ENCODE results near the gene EEF2K.

The EEF2K gene

DNA sequence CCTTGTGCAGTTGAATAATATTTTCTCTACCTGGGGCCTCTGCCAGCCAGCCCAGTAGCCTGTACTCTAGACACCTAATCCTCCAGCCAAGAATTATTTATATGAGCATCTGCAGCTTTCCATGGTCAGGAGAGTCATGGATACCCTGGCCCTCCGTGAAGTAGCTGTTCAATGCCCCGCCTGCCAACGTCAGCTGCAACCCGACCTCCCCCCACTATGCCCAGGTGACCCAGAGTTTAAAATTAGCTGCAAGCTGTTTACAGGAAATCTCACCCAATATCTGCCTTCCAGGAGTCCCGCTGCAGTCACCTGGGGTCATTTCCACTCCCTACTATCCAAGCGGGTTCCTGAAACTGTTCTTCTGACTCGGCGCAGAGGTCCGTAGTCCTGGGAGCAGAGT lies 31.4 kb upstream of the EEF2K start:
- Histone ChIP-seq H3K4me3 (ENCODE audit: low read depth, low read length) (no peak overlapping the region), H3K9ac (no peak overlapping the region), H3K36me3 (ENCODE audit: control insufficient read depth, insufficient read depth, low read length) (no peaks in the 10 kb centered on the region), H3K27ac (no peak overlapping the region), H3K27me3 (ENCODE audit: control insufficient read depth, insufficient read depth, low read length) (no peaks in the 10 kb centered on the region), H3K9me3 (ENCODE audit: control insufficient read depth, low read length) (no peaks in the 10 kb centered on the region), H3K4me1 (no peaks in the 10 kb centered on the region), H2AFZ (peak overlapping the region; percentile 84), H3K79me2 (no peaks in the 10 kb centered on the region), H3K4me2 (ENCODE audit: low read length) (no peak overlapping the region)
- TF ChIP-seq, protein P1, sequence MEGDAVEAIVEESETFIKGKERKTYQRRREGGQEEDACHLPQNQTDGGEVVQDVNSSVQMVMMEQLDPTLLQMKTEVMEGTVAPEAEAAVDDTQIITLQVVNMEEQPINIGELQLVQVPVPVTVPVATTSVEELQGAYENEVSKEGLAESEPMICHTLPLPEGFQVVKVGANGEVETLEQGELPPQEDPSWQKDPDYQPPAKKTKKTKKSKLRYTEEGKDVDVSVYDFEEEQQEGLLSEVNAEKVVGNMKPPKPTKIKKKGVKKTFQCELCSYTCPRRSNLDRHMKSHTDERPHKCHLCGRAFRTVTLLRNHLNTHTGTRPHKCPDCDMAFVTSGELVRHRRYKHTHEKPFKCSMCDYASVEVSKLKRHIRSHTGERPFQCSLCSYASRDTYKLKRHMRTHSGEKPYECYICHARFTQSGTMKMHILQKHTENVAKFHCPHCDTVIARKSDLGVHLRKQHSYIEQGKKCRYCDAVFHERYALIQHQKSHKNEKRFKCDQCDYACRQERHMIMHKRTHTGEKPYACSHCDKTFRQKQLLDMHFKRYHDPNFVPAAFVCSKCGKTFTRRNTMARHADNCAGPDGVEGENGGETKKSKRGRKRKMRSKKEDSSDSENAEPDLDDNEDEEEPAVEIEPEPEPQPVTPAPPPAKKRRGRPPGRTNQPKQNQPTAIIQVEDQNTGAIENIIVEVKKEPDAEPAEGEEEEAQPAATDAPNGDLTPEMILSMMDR (IDR thresholded peaks at IDR 0.05): no peak

DNA sequence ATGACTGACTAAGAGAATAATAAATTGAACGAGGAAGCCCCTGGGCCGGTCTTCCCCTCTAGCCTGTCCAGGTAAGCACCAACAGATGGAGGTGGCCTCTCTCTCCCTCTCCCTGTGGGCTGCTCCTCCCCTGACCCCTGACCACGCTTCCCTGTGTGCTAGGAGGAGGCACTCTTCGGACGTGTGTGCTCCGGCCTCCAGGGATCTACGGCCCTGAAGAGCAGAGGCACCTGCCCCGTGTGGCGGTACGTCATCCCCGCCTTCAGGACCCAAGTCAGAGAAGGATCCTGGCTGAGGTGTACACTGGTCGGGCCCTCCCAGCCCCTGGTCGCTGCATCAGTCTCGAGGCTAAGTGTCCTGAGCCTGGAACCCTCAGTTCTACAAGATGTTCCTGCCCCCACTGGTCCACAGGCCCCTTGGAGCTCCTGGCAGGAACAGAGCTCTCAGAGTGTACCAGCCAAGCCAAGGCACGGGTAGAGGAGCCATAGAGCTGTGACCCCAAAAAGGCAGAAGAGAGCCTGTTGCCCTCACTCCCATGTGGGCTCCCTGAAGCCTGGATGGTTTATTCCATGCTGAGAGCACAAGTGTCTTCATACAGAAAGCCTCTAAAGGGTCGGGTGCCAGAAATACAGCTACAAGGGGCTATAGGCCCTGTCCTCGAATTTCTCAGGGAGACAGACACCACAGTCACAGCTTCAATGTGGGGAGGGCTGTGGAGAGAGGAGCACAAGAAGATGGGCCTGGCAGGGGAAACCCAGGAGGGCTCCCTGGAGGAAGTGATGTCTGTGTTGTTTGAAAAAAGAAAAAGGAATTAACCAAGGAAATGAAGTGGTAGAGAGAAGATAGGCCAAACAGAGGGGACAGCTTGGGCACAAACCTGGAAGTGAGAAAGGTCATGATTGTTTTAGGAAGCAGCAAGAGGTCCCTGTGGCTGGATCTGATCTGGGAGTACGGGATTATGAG lies 27.8 kb upstream of the EEF2K start:
- no peaks in the 10 kb centered on the region for H3K79me2 ChIP-seq
- no peak overlapping the region for H2AFZ ChIP-seq
- H3K9me3 ChIP-seq (ENCODE audit: control insufficient read depth, low read length): no peaks in the 10 kb centered on the region
- no peak overlapping the region for H3K9ac ChIP-seq
- no peaks in the 10 kb centered on the region for H3K4me1 ChIP-seq
- no peak overlapping the region for H3K4me2 ChIP-seq (ENCODE audit: low read length)
- TF ChIP-seq, protein P1 (IDR thresholded peaks at IDR 0.05): no peak
- H3K27ac ChIP-seq: no peak overlapping the region
- no peaks in the 10 kb centered on the region for H3K27me3 ChIP-seq (ENCODE audit: control insufficient read depth, insufficient read depth, low read length)
- H3K36me3 ChIP-seq (ENCODE audit: control insufficient read depth, insufficient read depth, low read length): no peaks in the 10 kb centered on the region
- no peak overlapping the region for H3K4me3 ChIP-seq (ENCODE audit: low read depth, low read length)

DNA sequence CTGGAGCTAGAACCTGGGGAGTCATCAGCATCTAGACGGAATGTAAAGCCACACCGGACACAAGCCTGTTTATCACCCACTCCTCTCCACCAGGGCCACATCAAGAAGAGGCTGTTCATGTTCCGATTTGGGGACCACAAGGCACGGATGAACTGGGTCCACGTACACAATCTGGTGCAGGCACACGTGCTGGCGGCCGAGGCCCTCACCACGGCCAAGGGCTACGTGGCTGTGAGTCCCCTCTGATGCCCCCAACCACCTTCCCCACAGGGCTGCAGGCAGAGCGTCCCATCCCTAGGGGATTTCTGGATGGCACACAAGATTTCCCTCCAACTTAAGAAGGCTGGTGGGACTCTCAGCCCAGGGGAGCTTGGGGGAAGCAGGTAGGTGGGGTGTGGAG lies 24.7 kb upstream of the EEF2K start:
- no peak overlapping the region for H3K4me2 ChIP-seq (ENCODE audit: low read length)
- TF ChIP-seq, protein P1 (IDR thresholded peaks at IDR 0.05): no peak
- no peak overlapping the region for H2AFZ ChIP-seq
- no peak overlapping the region for H3K27ac ChIP-seq
- no peaks in the 10 kb centered on the region for H3K27me3 ChIP-seq (ENCODE audit: control insufficient read depth, insufficient read depth, low read length)
- no peak overlapping the region for H3K9ac ChIP-seq
- H3K4me3 ChIP-seq (ENCODE audit: low read depth, low read length): no peak overlapping the region
- H3K9me3 ChIP-seq (ENCODE audit: control insufficient read depth, low read length): no peaks in the 10 kb centered on the region
- H3K79me2 ChIP-seq: no peaks in the 10 kb centered on the region
- no peaks in the 10 kb centered on the region for H3K36me3 ChIP-seq (ENCODE audit: control insufficient read depth, insufficient read depth, low read length)
- H3K4me1 ChIP-seq: no peaks in the 10 kb centered on the region

DNA sequence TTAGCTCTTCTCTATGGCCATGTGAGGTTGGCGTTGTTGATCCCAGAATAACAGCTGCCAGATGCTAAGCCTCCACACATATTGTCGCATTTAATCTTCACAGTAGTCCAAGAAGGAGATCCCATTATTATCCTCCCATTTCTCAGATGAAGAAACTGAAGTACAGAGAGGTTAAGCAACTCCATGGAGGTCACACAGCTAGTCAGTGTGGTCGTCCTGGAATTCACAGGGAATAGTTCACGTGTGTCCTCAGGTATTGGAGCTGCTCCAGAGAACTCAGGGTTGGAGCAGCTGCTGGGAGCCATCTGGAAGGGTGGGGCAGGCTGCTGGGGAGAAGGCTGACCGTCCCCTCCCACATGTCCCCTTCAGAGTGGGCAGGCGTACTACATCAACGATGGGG lies 24.2 kb upstream of the EEF2K start:
- Histone ChIP-seq H3K27ac (no peak overlapping the region), H3K4me1 (no peaks in the 10 kb centered on the region)

More for the DNA sequence above, 24.2 kb upstream of the EEF2K start:
- TF ChIP-seq, protein P1 (IDR thresholded peaks at IDR 0.05): no peak
- Histone ChIP-seq H2AFZ (no peak overlapping the region), H3K9me3 (ENCODE audit: control insufficient read depth, low read length) (no peaks in the 10 kb centered on the region), H3K4me3 (ENCODE audit: low read depth, low read length) (no peak overlapping the region), H3K36me3 (ENCODE audit: control insufficient read depth, insufficient read depth, low read length) (no peaks in the 10 kb centered on the region), H3K9ac (no peak overlapping the region), H3K79me2 (no peaks in the 10 kb centered on the region), H3K4me2 (ENCODE audit: low read length) (no peak overlapping the region), H3K27me3 (ENCODE audit: control insufficient read depth, insufficient read depth, low read length) (no peaks in the 10 kb centered on the region)
